Suprapubic skin (tissue), 4 donors: ENCODE measurements around the gene NCAPD2.

ENCODE experiments used
- EP300 ChIP-seq: sonication (generic); formaldehyde crosslinking; IDR thresholded peaks from one replicate; pipeline ENCODE4 v1.6.1; 2017; ENCODE audit warnings: antibody characterized with exemption
- POLR2A ChIP-seq, 2 donors: fragments of 450-650 bp; IDR thresholded peaks; one replicate each; pipeline ENCODE4 v1.6.1; 2017; ENCODE audit warnings: antibody characterized with exemption in 2 of 2, mild to moderate bottlenecking in 2 of 2, moderate library complexity in 2 of 2
- POLR2AphosphoS5 ChIP-seq, 3 donors: sonication (generic); formaldehyde crosslinking; IDR thresholded peaks; one replicate each; pipeline ENCODE4 v1.6.1; 2017; ENCODE audit warnings: antibody characterized with exemption in 3 of 3
- TF ChIP-seq, protein P1 (sequence below), 2 donors: fragments of 200-600 bp in 1 of 2; fragments of 450-650 bp in 1 of 2; sonication (generic) in 1 of 2; IDR thresholded peaks; one replicate each; pipeline ENCODE4 v1.5.1; 2016 to 2019; ENCODE audit warnings: antibody characterized with exemption in 2 of 2, mild to moderate bottlenecking in 1 of 2, moderate library complexity in 1 of 2

DNA sequence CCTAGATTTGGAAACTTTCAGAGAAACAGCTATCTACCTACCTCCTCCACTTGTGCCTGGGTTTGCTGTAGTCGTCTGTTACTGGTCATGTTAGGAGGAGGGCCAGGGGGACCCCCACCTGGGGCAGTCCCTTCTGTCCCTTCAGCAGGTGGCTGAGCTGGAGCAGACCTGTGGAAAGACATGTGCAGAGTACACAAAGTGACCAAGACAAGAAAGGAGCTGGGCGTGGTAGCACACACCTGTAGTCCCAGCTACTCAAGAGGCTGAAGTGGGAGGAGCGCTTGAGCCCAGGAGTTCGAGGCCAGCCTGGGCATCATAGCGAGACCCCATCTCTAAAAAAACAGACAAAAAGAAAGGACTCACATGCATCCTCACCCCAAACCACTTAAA, 27.7 kb upstream of the NCAPD2 start:
- TF ChIP-seq POLR2AphosphoS5 (IDR thresholded peaks at IDR 0.05) (no peak), POLR2A (IDR thresholded peaks at IDR 0.05) (no peak), EP300 (no peak)
- TF ChIP-seq, protein P1, sequence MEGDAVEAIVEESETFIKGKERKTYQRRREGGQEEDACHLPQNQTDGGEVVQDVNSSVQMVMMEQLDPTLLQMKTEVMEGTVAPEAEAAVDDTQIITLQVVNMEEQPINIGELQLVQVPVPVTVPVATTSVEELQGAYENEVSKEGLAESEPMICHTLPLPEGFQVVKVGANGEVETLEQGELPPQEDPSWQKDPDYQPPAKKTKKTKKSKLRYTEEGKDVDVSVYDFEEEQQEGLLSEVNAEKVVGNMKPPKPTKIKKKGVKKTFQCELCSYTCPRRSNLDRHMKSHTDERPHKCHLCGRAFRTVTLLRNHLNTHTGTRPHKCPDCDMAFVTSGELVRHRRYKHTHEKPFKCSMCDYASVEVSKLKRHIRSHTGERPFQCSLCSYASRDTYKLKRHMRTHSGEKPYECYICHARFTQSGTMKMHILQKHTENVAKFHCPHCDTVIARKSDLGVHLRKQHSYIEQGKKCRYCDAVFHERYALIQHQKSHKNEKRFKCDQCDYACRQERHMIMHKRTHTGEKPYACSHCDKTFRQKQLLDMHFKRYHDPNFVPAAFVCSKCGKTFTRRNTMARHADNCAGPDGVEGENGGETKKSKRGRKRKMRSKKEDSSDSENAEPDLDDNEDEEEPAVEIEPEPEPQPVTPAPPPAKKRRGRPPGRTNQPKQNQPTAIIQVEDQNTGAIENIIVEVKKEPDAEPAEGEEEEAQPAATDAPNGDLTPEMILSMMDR (IDR thresholded peaks at IDR 0.05): no peak
